Left ventricle myocardium inferior (tissue), 1 donor: Measurements from ENCODE around the gene FAM107B. TPM values are rescaled to one million over a fixed set of nuclear protein-coding genes. Genes with fewer than 3 reads are reported as not detected.

Source experiments
- DNase-seq: peaks from one replicate; pipeline ENCODE4 v3.0.0-alpha.2; 2020
- H3K27ac ChIP-seq: fragments of 200-600 bp; replicated peaks from 2 replicates; pipeline ENCODE4 v1.8.0; 2021
- H3K27me3 ChIP-seq: fragments of 200-600 bp; 2 replicates; pipeline ENCODE4 v1.8.0; 2021; ENCODE audit warnings: low read depth
- H3K36me3 ChIP-seq: fragments of 200-600 bp; 2 replicates; pipeline ENCODE4 v1.8.0; 2021
- H3K4me1 ChIP-seq: fragments of 200-600 bp; 2 replicates; pipeline ENCODE4 v1.8.0; 2021
- H3K4me3 ChIP-seq: fragments of 200-600 bp; 2 replicates; pipeline ENCODE4 v1.8.0; 2021; ENCODE audit warnings: mild to moderate bottlenecking, moderate library complexity
- H3K9me3 ChIP-seq: fragments of 200-600 bp; replicated peaks from 2 replicates; pipeline ENCODE4 v1.8.0; 2021
- CTCF ChIP-seq: fragments of 200-600 bp; IDR thresholded peaks from 2 replicates; pipeline ENCODE4 v1.8.0; 2021; ENCODE audit warnings: antibody characterized with exemption, mild to moderate bottlenecking, borderline replicate concordance
- intact Hi-C: fragments of 100-400 bp; cut with micrococcal nuclease; formaldehyde crosslinking; loops from one replicate; pipeline ENCODE4 v1.11.0; 2022
- total RNA-seq: library from RNA; stranded (reverse); fragmentation: NEBNext Ultra II Directional; extraction: Animal tissue kit (Norgen Biotek cat#: 25700); gene quantifications from one replicate; pipeline ENCODE4 v1.2.1, GENCODE V29; 2021
- donor health status: DM: no; HTN: yes; CAD: no; lungs with severe emphysema.

FAM107B gene
- total RNA-seq, 1 donor from 2014 or later: 4.7 TPM

DNA sequence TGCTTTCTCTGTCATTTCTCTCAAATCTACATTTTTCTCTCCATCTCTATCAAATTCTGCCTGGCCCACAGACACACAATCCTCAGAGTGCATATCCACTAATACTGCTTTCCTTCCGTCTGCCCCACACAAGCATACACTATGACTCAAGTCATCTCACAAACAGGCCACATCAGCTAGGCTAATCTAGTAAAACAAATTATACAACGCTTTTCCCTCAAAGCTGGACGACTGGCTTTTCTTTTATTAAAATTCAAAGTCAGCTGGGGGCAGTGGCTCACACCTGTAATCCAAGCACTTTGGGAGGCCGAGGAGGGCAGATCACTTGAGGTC is 161.1 kb downstream of the FAM107B start:
- H3K9me3 ChIP-seq: no peaks in the 10 kb centered on the region
- no peak overlapping the region for H3K4me3 ChIP-seq
- TF ChIP-seq CTCF: no peak
- intact Hi-C loops: no loop called here
- H3K4me1 ChIP-seq: peaks cover 14% of the 10 kb centered on the region
- no peak for DNase-seq
- no peaks in the 10 kb centered on the region for H3K27me3 ChIP-seq
- H3K36me3 ChIP-seq: no peaks in the 10 kb centered on the region
- no peak overlapping the region for H3K27ac ChIP-seq

DNA sequence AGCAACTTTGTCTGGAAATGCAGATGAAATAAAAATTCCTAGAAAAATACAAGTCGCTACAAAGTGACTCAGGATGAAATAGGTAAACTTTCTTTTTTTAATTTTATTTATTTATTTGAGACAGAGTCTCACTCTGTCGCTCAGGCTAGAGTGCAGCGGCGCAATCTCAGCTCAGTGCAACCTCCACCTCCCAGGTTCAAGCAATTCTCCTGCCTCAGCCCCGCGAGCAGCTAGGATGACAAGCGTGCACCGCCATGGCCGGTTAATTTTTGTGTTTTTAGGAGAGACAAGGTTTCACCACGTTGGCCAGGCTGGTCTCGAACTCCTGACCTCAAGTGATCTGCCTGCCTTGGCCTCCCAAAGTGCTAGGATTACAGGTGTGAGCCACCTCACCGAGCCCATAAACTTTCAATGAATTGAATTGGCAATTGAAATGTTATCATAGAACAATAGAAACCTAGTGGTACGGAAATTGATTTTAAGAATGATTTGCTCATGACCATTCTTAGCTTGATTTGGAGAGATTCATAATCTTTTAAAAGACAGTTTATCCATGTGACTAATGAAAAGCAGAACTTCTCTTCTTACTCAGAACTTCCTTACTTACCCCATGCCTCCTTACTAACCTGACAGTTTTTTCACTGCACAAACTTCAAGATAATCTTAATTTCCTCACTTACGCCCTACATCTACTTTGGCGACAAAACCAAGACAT is 161.7 kb downstream of the FAM107B start:
- no peak overlapping the region for H3K27ac ChIP-seq
- intact Hi-C loops: no loop called here
- H3K4me3 ChIP-seq: no peak overlapping the region
- peaks cover 14% of the 10 kb centered on the region for H3K4me1 ChIP-seq
- DNase-seq: no peak
- TF ChIP-seq CTCF: no peak
- H3K27me3 ChIP-seq: no peaks in the 10 kb centered on the region
- H3K36me3 ChIP-seq: no peaks in the 10 kb centered on the region
- no peaks in the 10 kb centered on the region for H3K9me3 ChIP-seq

DNA sequence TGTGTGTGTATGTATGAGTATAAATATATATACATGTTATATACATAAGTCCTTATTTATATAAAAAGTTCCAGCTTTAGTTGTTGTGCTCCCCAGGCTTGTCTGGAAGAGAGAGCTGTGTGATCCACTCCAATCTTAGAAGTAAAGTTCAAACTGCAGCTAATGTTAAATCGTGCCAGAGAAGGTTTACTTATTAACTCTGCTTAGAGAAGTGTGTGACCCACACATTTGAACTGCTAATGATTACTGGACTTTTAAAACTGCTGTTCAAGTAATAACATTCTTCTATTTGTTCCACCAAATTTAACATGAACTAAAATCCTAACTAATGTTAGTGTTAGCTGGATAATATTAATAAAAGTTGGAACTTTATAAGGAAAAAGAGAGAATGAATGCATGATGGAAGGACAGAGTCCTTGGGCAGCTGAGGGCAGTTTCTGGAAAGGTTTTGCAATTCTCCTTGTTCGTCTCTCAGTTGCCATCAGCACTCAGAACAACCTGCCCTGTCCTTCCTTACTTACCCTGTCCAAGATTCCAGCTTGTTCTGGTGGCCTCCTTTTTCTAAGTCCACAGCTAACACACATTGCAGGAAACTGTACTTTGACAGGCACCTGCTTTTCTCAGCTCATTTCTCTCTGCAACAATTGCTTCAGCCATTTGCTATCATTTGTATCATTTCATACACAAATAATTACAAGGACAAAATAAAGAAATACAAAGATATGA is 162.6 kb downstream of the FAM107B start:
- TF ChIP-seq CTCF: no peak
- no peak overlapping the region for H3K27ac ChIP-seq
- no peaks in the 10 kb centered on the region for H3K9me3 ChIP-seq
- H3K27me3 ChIP-seq: no peaks in the 10 kb centered on the region
- H3K36me3 ChIP-seq: no peaks in the 10 kb centered on the region
- no peak overlapping the region for H3K4me3 ChIP-seq
- intact Hi-C loops: no loop called here
- DNase-seq: no peak
- peaks cover 6% of the 10 kb centered on the region for H3K4me1 ChIP-seq

- Histone ChIP-seq H3K4me3 (no peak overlapping the region), H3K27ac (no peak overlapping the region), H3K4me1 (peaks cover 10% of the 10 kb centered on the region), H3K9me3 (peaks cover 5% of the 10 kb centered on the region), H3K27me3 (no peaks in the 10 kb centered on the region), H3K36me3 (no peaks in the 10 kb centered on the region)
- intact Hi-C loops: loop anchor here (10.0 kb wide), 1 partner anchor 146 kb away; no protein-coding TSS in a partner anchor
- no peak for TF ChIP-seq CTCF
- DNase-seq: no peak
Observed at GRCh38 chr10:14609178-14609577, 165.5 kb downstream of the FAM107B start.

GRCh38 chr10:14608381-14609001 is 166.2 kb downstream of the FAM107B start:
- TF ChIP-seq CTCF: no peak
- H3K9me3 ChIP-seq: peaks cover 5% of the 10 kb centered on the region
- no peak overlapping the region for H3K4me3 ChIP-seq
- no peaks in the 10 kb centered on the region for H3K36me3 ChIP-seq
- H3K4me1 ChIP-seq: peaks cover 11% of the 10 kb centered on the region
- no peak overlapping the region for H3K27ac ChIP-seq
- intact Hi-C loops: loop anchor here (10.0 kb wide), 1 partner anchor 146 kb away; no protein-coding TSS in a partner anchor
- no peaks in the 10 kb centered on the region for H3K27me3 ChIP-seq
- DNase-seq: no peak
